IPS-20b (cell line): ENCODE measurements around the gene FGFR3.

Experiments
- H3K27ac ChIP-seq: one replicate; pipeline ENCODE4 v1.5.1; 2013; ENCODE audit warnings: low read length
- H3K27me3 ChIP-seq: 2 replicates; pipeline ENCODE4 v1.6.1; 2013; ENCODE audit warnings: mild to moderate bottlenecking, low read length, inconsistent platforms; ENCODE audit not compliant: insufficient read depth
- H3K36me3 ChIP-seq: 2 replicates; pipeline ENCODE4 v1.6.1; 2013; ENCODE audit warnings: low read depth, mild to moderate bottlenecking, inconsistent platforms, low read length, moderate library complexity; ENCODE audit not compliant: insufficient read depth
- H3K4me1 ChIP-seq: 2 replicates; pipeline ENCODE4 v1.6.1; 2013; ENCODE audit warnings: mild to moderate bottlenecking, control low read depth, inconsistent platforms, low read length, moderate library complexity; ENCODE audit not compliant: insufficient read depth
- H3K4me3 ChIP-seq: 2 replicates; pipeline ENCODE4 v1.5.1; 2013; ENCODE audit warnings: mild to moderate bottlenecking, low read length, inconsistent platforms
- H3K9ac ChIP-seq: 2 replicates; pipeline ENCODE4 v1.6.1; 2013; ENCODE audit warnings: low read depth, mild to moderate bottlenecking, inconsistent platforms, low read length, moderate library complexity
- H3K9me3 ChIP-seq: 2 replicates; pipeline ENCODE4 v1.6.1; 2013; ENCODE audit warnings: mild to moderate bottlenecking, low read depth, low read length, inconsistent platforms; ENCODE audit not compliant: insufficient read depth

Gene FGFR3

GRCh38 chr4:1757836-1758235, 35.3 kb upstream of the FGFR3 start:
- no peak overlapping the region for H3K9ac ChIP-seq
- H3K4me1 ChIP-seq: no peaks in the 10 kb centered on the region
- H3K27ac ChIP-seq: no peak overlapping the region
- peaks cover 7% of the 10 kb centered on the region; the same call in 1 of the 2 replicates for H3K27me3 ChIP-seq
- H3K36me3 ChIP-seq: no peaks in the 10 kb centered on the region
- no peaks in the 10 kb centered on the region for H3K9me3 ChIP-seq
- H3K4me3 ChIP-seq: no peak overlapping the region

- Histone ChIP-seq H3K36me3 (no peaks in the 10 kb centered on the region), H3K9ac (no peak overlapping the region), H3K27ac (no peak overlapping the region), H3K4me1 (no peaks in the 10 kb centered on the region), H3K9me3 (no peaks in the 10 kb centered on the region), H3K4me3 (no peak overlapping the region), H3K27me3 (peaks cover 7% of the 10 kb centered on the region; the same call in 1 of the 2 replicates)
Observed at GRCh38 chr4:1758306-1759121, 34.6 kb upstream of the FGFR3 start.

- H3K27me3 ChIP-seq: peaks cover 7% of the 10 kb centered on the region; the same call in 1 of the 2 replicates
- no peaks in the 10 kb centered on the region for H3K36me3 ChIP-seq
- no peaks in the 10 kb centered on the region for H3K4me1 ChIP-seq
- no peak overlapping the region for H3K9ac ChIP-seq
- no peak overlapping the region for H3K4me3 ChIP-seq
- H3K9me3 ChIP-seq: no peaks in the 10 kb centered on the region
- no peak overlapping the region for H3K27ac ChIP-seq
Observed at GRCh38 chr4:1759170-1759817, 33.8 kb upstream of the FGFR3 start.

- Histone ChIP-seq H3K4me1 (no peaks in the 10 kb centered on the region), H3K4me3 (no peak overlapping the region), H3K36me3 (no peaks in the 10 kb centered on the region), H3K9ac (no peak overlapping the region), H3K27ac (no peak overlapping the region), H3K9me3 (no peaks in the 10 kb centered on the region), H3K27me3 (peaks cover 7% of the 10 kb centered on the region; the same call in 1 of the 2 replicates)
Observed at GRCh38 chr4:1759818-1760223, 33.3 kb upstream of the FGFR3 start.

GRCh38 chr4:1760521-1761071, 32.5 kb upstream of the FGFR3 start:
- Histone ChIP-seq H3K27ac (no peak overlapping the region), H3K27me3 (peaks cover 7% of the 10 kb centered on the region; the same call in 1 of the 2 replicates), H3K36me3 (no peaks in the 10 kb centered on the region), H3K4me1 (no peaks in the 10 kb centered on the region), H3K9ac (no peak overlapping the region), H3K4me3 (no peak overlapping the region), H3K9me3 (no peaks in the 10 kb centered on the region)

GRCh38 chr4:1761130-1761689, 31.9 kb upstream of the FGFR3 start:
- peaks cover 7% of the 10 kb centered on the region; the same call in 1 of the 2 replicates for H3K27me3 ChIP-seq
- no peaks in the 10 kb centered on the region for H3K4me1 ChIP-seq
- H3K9ac ChIP-seq: no peak overlapping the region
- no peaks in the 10 kb centered on the region for H3K9me3 ChIP-seq
- no peak overlapping the region for H3K4me3 ChIP-seq
- no peaks in the 10 kb centered on the region for H3K36me3 ChIP-seq
- H3K27ac ChIP-seq: no peak overlapping the region

GRCh38 chr4:1762264-1763010, 30.7 kb upstream of the FGFR3 start:
- no peak overlapping the region for H3K9ac ChIP-seq
- H3K4me1 ChIP-seq: no peaks in the 10 kb centered on the region
- no peaks in the 10 kb centered on the region for H3K9me3 ChIP-seq
- H3K27ac ChIP-seq: no peak overlapping the region
- no peaks in the 10 kb centered on the region for H3K36me3 ChIP-seq
- H3K27me3 ChIP-seq: peaks cover 7% of the 10 kb centered on the region; the same call in 1 of the 2 replicates
- H3K4me3 ChIP-seq: no peak overlapping the region

- H3K27me3 ChIP-seq: peaks cover 8% of the 10 kb centered on the region; the same call in 1 of the 2 replicates
- no peaks in the 10 kb centered on the region; the same call in 1 of the 2 replicates for H3K4me1 ChIP-seq
- H3K9me3 ChIP-seq: no peaks in the 10 kb centered on the region
- no peak overlapping the region for H3K9ac ChIP-seq
- H3K4me3 ChIP-seq: no peak overlapping the region
- no peaks in the 10 kb centered on the region for H3K36me3 ChIP-seq
- no peak overlapping the region for H3K27ac ChIP-seq
Observed at GRCh38 chr4:1763070-1763549, 30.0 kb upstream of the FGFR3 start.

GRCh38 chr4:1763550-1764080, 29.5 kb upstream of the FGFR3 start:
- H3K36me3 ChIP-seq: no peaks in the 10 kb centered on the region
- peaks cover 12% of the 10 kb centered on the region; the same call in 1 of the 2 replicates for H3K27me3 ChIP-seq
- no peaks in the 10 kb centered on the region for H3K9me3 ChIP-seq
- no peaks in the 10 kb centered on the region; the same call in 1 of the 2 replicates for H3K4me1 ChIP-seq
- no peak overlapping the region for H3K27ac ChIP-seq
- H3K9ac ChIP-seq: no peak overlapping the region
- no peak overlapping the region for H3K4me3 ChIP-seq

GRCh38 chr4:1764670-1765069, 28.4 kb upstream of the FGFR3 start:
- H3K4me3 ChIP-seq: no peak overlapping the region
- H3K4me1 ChIP-seq: no peaks in the 10 kb centered on the region; the same call in 1 of the 2 replicates
- H3K27me3 ChIP-seq: peaks cover 22% of the 10 kb centered on the region; the same call in 1 of the 2 replicates

More at GRCh38 chr4:1764670-1765069, 28.4 kb upstream of the FGFR3 start:
- Histone ChIP-seq H3K9me3 (no peaks in the 10 kb centered on the region), H3K27ac (no peak overlapping the region), H3K36me3 (no peaks in the 10 kb centered on the region), H3K9ac (no peak overlapping the region)
